Kidney (tissue), 14 donors: ENCODE results near the gene C1orf198. TPM values are rescaled to one million over a fixed set of nuclear protein-coding genes. Genes with fewer than 3 reads are reported as not detected.
A peak's percentile ranks its signal among the peaks of the same experiment; 100 is the strongest.

Source experiments
- DNase-seq, 5 donors: peaks; one replicate each; pipeline ENCODE4 v3.0.0-alpha.2; 2013 to 2020
- FAIRE-seq: peaks from 2 replicates; lab custom pipeline; 2012; peaks lifted over from hg19 to GRCh38; lab: Jason Lieb, UNC
- H3K27ac ChIP-seq, 2 donors: one replicate each; pipeline ENCODE4 v1.7.0; 2013; ENCODE audit warnings: low read depth in 2 of 2, low read length in 2 of 2, inconsistent platforms in 1 of 2
- H3K27me3 ChIP-seq: one replicate; pipeline ENCODE4 v1.7.1; 2013; ENCODE audit warnings: low read length, inconsistent platforms; ENCODE audit not compliant: control insufficient read depth, insufficient read depth
- H3K36me3 ChIP-seq, 3 donors: one replicate each; pipeline versions ENCODE4 v1.7.0 to v1.7.1; 2013; ENCODE audit warnings: low read length in 3 of 3, control low read depth in 1 of 3, inconsistent platforms in 1 of 3; ENCODE audit not compliant: insufficient read depth in 3 of 3, control insufficient read depth in 2 of 3
- H3K4me1 ChIP-seq, 3 donors: one replicate each; pipeline versions ENCODE4 v1.7.0 to v1.7.1; 2013; ENCODE audit warnings: low read length in 3 of 3, inconsistent platforms in 1 of 3, low read depth in 1 of 3; ENCODE audit not compliant: control insufficient read depth in 2 of 3, insufficient read depth in 2 of 3
- H3K4me3 ChIP-seq, 3 donors: one replicate each; pipeline versions ENCODE4 v1.7.0 to v1.8.1; 2013; ENCODE audit warnings: low read length in 3 of 3, control low read depth in 1 of 3, inconsistent platforms in 1 of 3
- H3K9ac ChIP-seq, 3 donors: one replicate each; pipeline versions ENCODE4 v1.7.0 to v1.7.1; 2013; ENCODE audit warnings: low read length in 3 of 3, control low read depth in 1 of 3, inconsistent platforms in 1 of 3
- H3K9me3 ChIP-seq, 3 donors: one replicate each; pipeline versions ENCODE4 v1.7.0 to v1.7.1; 2013; ENCODE audit warnings: low read length in 3 of 3, control low read depth in 1 of 3, inconsistent platforms in 1 of 3; ENCODE audit not compliant: control insufficient read depth in 2 of 3, insufficient read depth in 1 of 3
- CTCF ChIP-seq: IDR thresholded peaks from 3 replicates; pipeline ENCODE4 v1.5.1; 2012; ENCODE audit warnings: mild to moderate bottlenecking, moderate library complexity, borderline replicate concordance; ENCODE audit not compliant: insufficient read depth; ENCODE audit errors: extremely low read depth
- intact Hi-C: fragments of 100-400 bp; cut with DNase I; formaldehyde crosslinking; loops from one replicate; pipeline ENCODE4 v1.11.1; 2022
- polyA plus RNA-seq: library from polyadenylated mRNA; stranded (reverse); fragments of 350-450 nt; fragmentation: Illumina TruSeq; extraction: RNeasy Lipid Tissue Mini Kit (QIAGEN cat#74804); gene quantifications from one replicate; pipeline ENCODE4 v1.2.3, GENCODE V29; 2014; ENCODE audit warnings: low read depth, low replicate concordance; ENCODE audit not compliant: insufficient read depth
- total RNA-seq: library from RNA; stranded (reverse); fragmentation: NEBNext Ultra II Directional; extraction: Animal tissue kit (Norgen Biotek cat#: 25700); gene quantifications from one replicate; pipeline ENCODE4 v1.2.1, GENCODE V29; 2021
- donor health status: control.
- donor health status: control.
- donor health status: control.
- donor health status: control.
- donor health status: control.
- donor health status: DM: yes; HTN: yes; CAD: no.
- donor health status: Normal renal cell carcinoma (clear cell type).

Gene C1orf198
- total and polyA plus RNA-seq, 2 donors from 2014 or later = 15.4 to 45.3 TPM

GRCh38 chr1:230858918-230859729, 9.2 kb downstream of the C1orf198 start:
- Histone ChIP-seq H3K4me1 (peaks cover 0 to 31% (median 21%) of the 10 kb centered on the region in 3 donors), H3K9ac (no peak overlapping the region), H3K36me3 (no peaks in the 10 kb centered on the region), H3K27ac (peak overlapping the region in 1 of 2 donors; percentile 0), H3K4me3 (no peak overlapping the region), H3K27me3 (no peaks in the 10 kb centered on the region), H3K9me3 (no peaks in the 10 kb centered on the region)
- no peak for TF ChIP-seq CTCF
- FAIRE-seq (no peak), DNase-seq (peak; percentile 37 to 74 (median 55))
- intact Hi-C loops = no loop called here

GRCh38 chr1:230858236-230858820, 10.0 kb downstream of the C1orf198 start:
- FAIRE-seq (no peak), DNase-seq (peak in 2 of 5 donors; percentile 23 to 29)
- Histone ChIP-seq H3K27ac (peak overlapping the region in 1 of 2 donors; percentile 0), H3K36me3 (no peaks in the 10 kb centered on the region), H3K4me3 (no peak overlapping the region), H3K9ac (no peak overlapping the region), H3K4me1 (peaks cover 0 to 28% (median 17%) of the 10 kb centered on the region in 3 donors), H3K9me3 (no peaks in the 10 kb centered on the region), H3K27me3 (no peaks in the 10 kb centered on the region)
- intact Hi-C loops = no loop called here
- TF ChIP-seq CTCF = no peak

- Histone ChIP-seq H3K36me3 (peaks cover 0 to 2% (median 0%) of the 10 kb centered on the region in 3 donors), H3K27ac (no peak overlapping the region), H3K4me1 (peaks cover 0 to 23% (median 14%) of the 10 kb centered on the region in 3 donors), H3K27me3 (no peaks in the 10 kb centered on the region), H3K9me3 (peaks cover 0 to 2% (median 0%) of the 10 kb centered on the region in 3 donors), H3K9ac (no peak overlapping the region), H3K4me3 (no peak overlapping the region)
- DNase-seq = peak in 2 of 5 donors; percentile 12 to 34
- intact Hi-C loops = no loop called here
- FAIRE-seq = no peak
- no peak for TF ChIP-seq CTCF
Observed at GRCh38 chr1:230857822-230858221, 10.5 kb downstream of the C1orf198 start.
